ENCODE results near the gene PTPRZ1.

GRCh38 chr7:122095642-122096041 lies 222.7 kb downstream of the PTPRZ1 start:
- TF ChIP-seq CTCF (IDR thresholded peaks at IDR 0.05) (no peak), EZH2 (IDR thresholded peaks at IDR 0.05; ENCODE audit: borderline replicate concordance, insufficient read depth, low read depth, low read length, poor library complexity, severe bottlenecking) (no peak)

Data from B cell (primary cell).